Measurements from ENCODE around the gene KIF14.

KIF14 gene

DNA sequence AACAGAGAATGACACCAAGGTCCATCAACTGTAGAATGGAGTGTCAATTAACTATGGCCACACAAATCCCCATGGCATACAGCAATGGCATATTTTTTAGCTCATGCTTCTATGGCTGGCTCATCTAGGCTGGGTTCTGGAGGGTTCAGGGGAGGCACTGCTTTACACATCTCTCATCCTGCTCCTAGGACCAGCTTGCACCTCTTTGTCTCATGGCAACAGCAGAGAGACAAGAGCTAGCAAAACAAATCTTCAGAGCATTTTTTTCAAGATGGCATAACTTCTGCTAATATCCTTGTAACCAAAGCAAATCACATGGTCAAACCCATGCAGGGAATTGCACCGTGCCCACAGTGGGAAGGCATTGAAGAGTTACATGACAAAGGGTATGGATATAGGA is 82.4 kb downstream of the KIF14 start:
- no peaks in the 10 kb centered on the region for H3F3A ChIP-seq (ENCODE audit: insufficient read depth)
- no peaks in the 10 kb centered on the region for H3K9me2 ChIP-seq (replicated peaks; ENCODE audit: insufficient read depth, low read length)
- no peaks in the 10 kb centered on the region for H3K9me3 ChIP-seq (ENCODE audit: insufficient read depth, low read length)
- no peak overlapping the region for H3K4me2 ChIP-seq (ENCODE audit: low read depth, low read length, poor library complexity, severe bottlenecking)
- no peak overlapping the region for H3K9ac ChIP-seq (ENCODE audit: low read length)
- H4K20me1 ChIP-seq (ENCODE audit: low read depth, low read length), result no peaks in the 10 kb centered on the region
- no peak overlapping the region for H2AFZ ChIP-seq (ENCODE audit: low read depth, low read length, severe bottlenecking)
- TF ChIP-seq EZH2phosphoT487 (conservative IDR thresholded peaks at IDR 0.05; ENCODE audit: low read length) (no peak), CTCF (IDR thresholded peaks at IDR 0.05; ENCODE audit: insufficient read depth, low read length, poor library complexity, severe bottlenecking) (no peak)
- H3K4me3 ChIP-seq (ENCODE audit: insufficient read depth, low read length, poor library complexity, severe bottlenecking), result no peak overlapping the region
- H3K79me2 ChIP-seq (ENCODE audit: insufficient read depth, low read length), result no peaks in the 10 kb centered on the region
- no peaks in the 10 kb centered on the region for H3K36me3 ChIP-seq (ENCODE audit: low read length)
- no peak overlapping the region for H3K27ac ChIP-seq (ENCODE audit: low read depth, low read length)
- H3K27me3 ChIP-seq (ENCODE audit: low read length), result no peaks in the 10 kb centered on the region

- no peaks in the 10 kb centered on the region for H3K9me2 ChIP-seq (replicated peaks; ENCODE audit: insufficient read depth, low read length)
- no peaks in the 10 kb centered on the region for H3K36me3 ChIP-seq (ENCODE audit: low read length)
- H3K9me3 ChIP-seq (ENCODE audit: insufficient read depth, low read length), result no peaks in the 10 kb centered on the region
- no peak overlapping the region for H3K4me3 ChIP-seq (ENCODE audit: insufficient read depth, low read length, poor library complexity, severe bottlenecking)
- no peak overlapping the region for H3K9ac ChIP-seq (ENCODE audit: low read length)
- no peak for TF ChIP-seq EZH2phosphoT487 (conservative IDR thresholded peaks at IDR 0.05; ENCODE audit: low read length)
- peak; percentile 23 for TF ChIP-seq CTCF (IDR thresholded peaks at IDR 0.05; ENCODE audit: insufficient read depth, low read length, poor library complexity, severe bottlenecking)
- no peaks in the 10 kb centered on the region for H4K20me1 ChIP-seq (ENCODE audit: low read depth, low read length)
- no peak overlapping the region for H3K4me2 ChIP-seq (ENCODE audit: low read depth, low read length, poor library complexity, severe bottlenecking)
- no peak overlapping the region for H2AFZ ChIP-seq (ENCODE audit: low read depth, low read length, severe bottlenecking)
- no peaks in the 10 kb centered on the region for H3K79me2 ChIP-seq (ENCODE audit: insufficient read depth, low read length)
- no peaks in the 10 kb centered on the region for H3F3A ChIP-seq (ENCODE audit: insufficient read depth)
- no peaks in the 10 kb centered on the region for H3K27me3 ChIP-seq (ENCODE audit: low read length)
- H3K27ac ChIP-seq (ENCODE audit: low read depth, low read length), result no peak overlapping the region
These were observed 84.9 kb downstream of the KIF14 start for GRCh38 chr1:200535605-200536004.

DNA sequence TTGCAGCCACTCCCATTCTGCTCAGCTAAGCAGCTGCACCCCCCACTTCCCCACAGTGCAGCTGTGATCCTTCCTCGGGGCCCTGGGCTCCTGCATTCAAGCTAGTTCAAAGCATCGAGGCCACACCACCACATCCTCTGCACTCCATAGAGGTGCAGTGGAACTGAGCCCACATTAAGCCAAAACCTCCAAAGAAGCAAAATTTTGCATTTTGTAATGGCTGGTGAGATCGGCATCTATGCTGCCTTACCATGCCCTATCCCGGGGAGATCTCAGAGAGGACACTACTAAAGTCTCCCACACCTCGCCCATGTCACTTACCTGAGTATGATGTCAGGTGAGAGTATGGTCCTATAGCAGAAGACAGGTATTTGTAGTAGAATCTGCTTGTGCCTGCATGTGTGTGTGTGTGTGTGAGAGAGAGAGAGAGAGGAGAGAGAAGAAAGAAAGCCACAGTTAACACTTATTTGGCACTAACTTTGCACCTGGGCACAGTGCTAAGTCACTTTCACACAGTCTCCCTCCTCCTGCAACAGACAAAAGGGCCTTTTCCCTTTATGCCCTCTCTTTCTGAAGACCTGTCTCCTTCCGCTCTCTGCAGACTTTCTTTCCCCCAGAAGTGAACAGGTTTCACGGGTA is 89.8 kb downstream of the KIF14 start:
- Histone ChIP-seq H2AFZ (ENCODE audit: low read depth, low read length, severe bottlenecking) (no peak overlapping the region), H3K4me3 (ENCODE audit: insufficient read depth, low read length, poor library complexity, severe bottlenecking) (no peak overlapping the region), H4K20me1 (ENCODE audit: low read depth, low read length) (no peaks in the 10 kb centered on the region)

More for the DNA sequence above, 89.8 kb downstream of the KIF14 start:
- H3F3A ChIP-seq (ENCODE audit: insufficient read depth), result no peaks in the 10 kb centered on the region
- no peaks in the 10 kb centered on the region for H3K79me2 ChIP-seq (ENCODE audit: insufficient read depth, low read length)
- H3K27me3 ChIP-seq (ENCODE audit: low read length), result no peaks in the 10 kb centered on the region
- no peak overlapping the region for H3K27ac ChIP-seq (ENCODE audit: low read depth, low read length)
- no peaks in the 10 kb centered on the region for H3K9me3 ChIP-seq (ENCODE audit: insufficient read depth, low read length)
- H3K36me3 ChIP-seq (ENCODE audit: low read length), result no peaks in the 10 kb centered on the region
- H3K4me2 ChIP-seq (ENCODE audit: low read depth, low read length, poor library complexity, severe bottlenecking), result no peak overlapping the region
- H3K9me2 ChIP-seq (replicated peaks; ENCODE audit: insufficient read depth, low read length), result no peaks in the 10 kb centered on the region
- TF ChIP-seq CTCF (IDR thresholded peaks at IDR 0.05; ENCODE audit: insufficient read depth, low read length, poor library complexity, severe bottlenecking) (no peak), EZH2phosphoT487 (conservative IDR thresholded peaks at IDR 0.05; ENCODE audit: low read length) (no peak)
- H3K9ac ChIP-seq (ENCODE audit: low read length), result no peak overlapping the region
